ENCODE data around the gene QKI.

The QKI gene

GRCh38 chr6:163406366-163406765 lies 8.2 kb upstream of the QKI start:
- DNase-seq (ENCODE audit: insufficient read length, low spot score) (no peak), FAIRE-seq (no peak)
- no peak for TF ChIP-seq CTCF (IDR thresholded peaks at IDR 0.05; ENCODE audit: insufficient read depth, missing control alignments)

- no peak for TF ChIP-seq CTCF (IDR thresholded peaks at IDR 0.05; ENCODE audit: insufficient read depth, missing control alignments)
- FAIRE-seq (no peak), DNase-seq (ENCODE audit: insufficient read length, low spot score) (no peak)
These were observed 7.7 kb upstream of the QKI start for GRCh38 chr6:163406830-163407229.

GRCh38 chr6:163408352-163408991 lies 6.0 kb upstream of the QKI start:
- TF ChIP-seq CTCF (IDR thresholded peaks at IDR 0.05; ENCODE audit: insufficient read depth, missing control alignments), result no peak
- no peak for DNase-seq (ENCODE audit: insufficient read length, low spot score)
- FAIRE-seq, result no peak

- no peak for TF ChIP-seq CTCF (IDR thresholded peaks at IDR 0.05; ENCODE audit: insufficient read depth, missing control alignments)
- FAIRE-seq (no peak), DNase-seq (ENCODE audit: insufficient read length, low spot score) (no peak)
These were observed 4.8 kb upstream of the QKI start for GRCh38 chr6:163409712-163410111.

- FAIRE-seq (no peak), DNase-seq (ENCODE audit: insufficient read length, low spot score) (no peak)
- no peak for TF ChIP-seq CTCF (IDR thresholded peaks at IDR 0.05; ENCODE audit: insufficient read depth, missing control alignments)
These were observed 2.2 kb upstream of the QKI start for GRCh38 chr6:163412341-163412740.

DNA sequence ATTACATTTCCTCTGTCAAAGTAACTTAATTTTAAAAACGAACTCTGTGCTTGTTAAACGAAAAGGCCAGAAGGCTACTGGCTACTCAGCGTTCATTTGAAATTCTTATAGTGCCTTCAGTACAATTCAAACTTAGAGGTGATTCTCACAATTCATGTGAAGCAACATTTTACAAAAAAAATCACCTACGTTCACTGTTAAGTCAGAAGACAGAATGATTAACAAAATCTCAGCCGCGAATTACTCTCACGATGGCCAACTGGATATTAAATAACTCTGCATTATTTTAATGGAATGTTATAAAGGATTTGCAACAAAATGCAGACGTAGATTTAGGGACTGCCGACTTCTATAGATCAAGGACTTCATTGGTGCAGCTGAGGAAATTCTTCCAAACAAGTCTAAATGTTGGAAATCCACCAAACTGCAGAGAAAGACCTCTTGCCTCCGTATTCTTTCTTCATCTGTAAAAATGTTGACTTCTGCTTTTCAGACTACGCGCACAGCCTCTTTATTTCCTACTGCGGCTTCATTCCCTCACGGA lies 1.6 kb upstream of the QKI start:
- no peak for FAIRE-seq
- no peak for DNase-seq (ENCODE audit: insufficient read length, low spot score)
- no peak for TF ChIP-seq CTCF (IDR thresholded peaks at IDR 0.05; ENCODE audit: insufficient read depth, missing control alignments)

DNA sequence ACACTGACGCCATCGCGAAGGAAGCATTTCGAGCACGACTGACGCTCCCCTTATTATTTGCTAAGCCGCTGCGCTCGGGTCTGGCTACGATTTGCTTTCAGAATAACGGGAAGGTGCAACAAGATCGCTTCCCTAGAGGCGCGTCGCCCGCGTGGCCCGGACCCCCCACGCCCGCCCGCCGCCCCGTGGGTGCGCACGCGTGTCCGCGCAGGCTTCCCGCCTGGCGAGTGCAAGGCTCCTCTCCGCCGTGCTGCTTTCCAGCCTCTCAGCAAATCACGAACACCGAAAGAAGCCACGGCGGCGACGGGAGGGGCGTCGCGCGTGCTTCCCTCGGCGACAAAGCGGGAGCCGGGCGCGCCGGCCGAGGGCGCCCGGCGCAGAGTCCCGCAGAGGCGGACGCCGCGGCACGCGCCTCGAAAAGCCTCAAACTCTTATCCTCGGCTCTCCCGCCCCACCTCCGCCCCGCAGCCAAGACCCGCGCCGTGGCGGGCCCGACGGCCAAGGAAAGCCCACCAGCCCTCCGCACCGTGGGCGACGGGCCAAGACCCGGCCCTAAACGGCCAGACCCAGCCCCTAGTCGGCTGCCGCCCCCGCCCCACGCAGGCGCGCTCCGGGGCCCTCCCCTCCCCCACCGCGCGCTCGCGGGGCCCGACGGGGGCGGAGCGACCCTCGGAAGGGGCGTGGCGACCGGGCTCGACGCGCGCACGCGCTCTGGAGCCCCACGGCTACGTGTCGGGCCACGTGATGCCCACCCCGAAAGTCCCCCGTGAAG lies 987 bp upstream of the QKI start:
- peak; percentile 70 for DNase-seq (ENCODE audit: insufficient read length, low spot score)
- TF ChIP-seq CTCF (IDR thresholded peaks at IDR 0.05; ENCODE audit: insufficient read depth, missing control alignments), result no peak
- no peak for FAIRE-seq
